Epithelial cell of esophagus (primary cell): ENCODE data around the gene TET1.
"Not testable (repeated sequence)": the region's sequence is repeated elsewhere in the genome, so short reads cannot be mapped to it uniquely, and the experiment has no call there.

ENCODE experiments used
- DNase-seq: peaks from one replicate; pipeline ENCODE4 v3.0.0; 2010; ENCODE audit warnings: low read depth
- H3K4me3 ChIP-seq: 2 replicates; pipeline ENCODE4 v1.5.1; 2011; ENCODE audit warnings: mild to moderate bottlenecking, low read length, control low read depth
- CTCF ChIP-seq: IDR thresholded peaks from 2 replicates; pipeline ENCODE4 v1.5.1; 2011; ENCODE audit warnings: low read depth, mild to moderate bottlenecking, low read length, control low read depth, inconsistent platforms; ENCODE audit not compliant: insufficient read depth; ENCODE audit errors: missing control alignments

The TET1 gene

GRCh38 chr10:68734349-68734748, 174.2 kb downstream of the TET1 start:
- no peak overlapping the region for H3K4me3 ChIP-seq
- no peak for DNase-seq
- TF ChIP-seq CTCF: no peak

GRCh38 chr10:68735119-68735518, 175.0 kb downstream of the TET1 start:
- DNase-seq: no peak
- TF ChIP-seq CTCF: no peak
- H3K4me3 ChIP-seq: no peak overlapping the region

GRCh38 chr10:68735739-68736138, 175.6 kb downstream of the TET1 start:
- not testable (repeated sequence) for DNase-seq, H3K4me3 ChIP-seq

GRCh38 chr10:68740676-68741075, 180.5 kb downstream of the TET1 start:
- not testable (repeated sequence) for H3K4me3 ChIP-seq, DNase-seq

- DNase-seq: no peak
- H3K4me3 ChIP-seq: no peak overlapping the region
- TF ChIP-seq CTCF: no peak
These were observed 182.3 kb downstream of the TET1 start for GRCh38 chr10:68742397-68742796.
